ENCODE results near the gene TMEM86B. TPM values are rescaled to one million over a fixed set of nuclear protein-coding genes. Genes with fewer than 3 reads are reported as not detected.

TMEM86B gene
- total RNA-seq, 1 experiment from 2014 or later: 10.6 TPM

- DNase-seq (ENCODE audit: low spot score): no peak
These were observed 49.6 kb downstream of the TMEM86B start for GRCh38 chr19:55178781-55179599.

Small RNA genes lying within 50 kb of the gene (small RNA-seq; reads per million reads assigned to genes)
- gene MIR6802: not detected
- gene MIR6803: not detected
- gene MIR6804: not detected

Other genes starting within 250 kb of the TMEM86B start
- 0.05 TPM in 1 of 2 replicates, not detected in the other for gene GP6, start 190.5 kb downstream of the TMEM86B start, total RNA-seq (2014; rRNA removed; shearing (Covaris generic))
- 107 and 119 TPM in 2 replicates for gene RDH13, start 165.6 kb downstream of the TMEM86B start, total RNA-seq (2014; rRNA removed; shearing (Covaris generic))
- gene EPS8L1, start 152.9 kb downstream of the TMEM86B start, total RNA-seq (2014; rRNA removed; shearing (Covaris generic)): 543 and 612 TPM in 2 replicates
- 227 and 261 TPM in 2 replicates for gene PPP1R12C, start 111.1 kb downstream of the TMEM86B start, total RNA-seq (2014; rRNA removed; shearing (Covaris generic))
- gene TNNT1, start 79.6 kb downstream of the TMEM86B start, total RNA-seq (2014; rRNA removed; shearing (Covaris generic)): 4.5 and 5.0 TPM in 2 replicates
- gene TNNI3, start 71.0 kb downstream of the TMEM86B start, total RNA-seq (2014; rRNA removed; shearing (Covaris generic)): 11.1 and 20.3 TPM in 2 replicates
- gene DNAAF3, start 62.1 kb downstream of the TMEM86B start, total RNA-seq (2014; rRNA removed; shearing (Covaris generic)): 17.3 and 21.1 TPM in 2 replicates
- gene SYT5, start 48.5 kb downstream of the TMEM86B start, total RNA-seq (2014; rRNA removed; shearing (Covaris generic)): 0.71 and 1.5 TPM in 2 replicates
- gene PTPRH, start 19.3 kb downstream of the TMEM86B start, total RNA-seq (2014; rRNA removed; shearing (Covaris generic)): 87.1 and 103 TPM in 2 replicates
- gene PPP6R1, start 30.3 kb upstream of the TMEM86B start, total RNA-seq (2014; rRNA removed; shearing (Covaris generic)): 111 and 131 TPM in 2 replicates
- 173 and 177 TPM in 2 replicates for gene HSPBP1, start 51.3 kb upstream of the TMEM86B start, total RNA-seq (2014; rRNA removed; shearing (Covaris generic))
- 0.37 and 1.9 TPM in 2 replicates for gene BRSK1, start 55.2 kb upstream of the TMEM86B start, total RNA-seq (2014; rRNA removed; shearing (Covaris generic))
- 12.5 and 19.7 TPM in 2 replicates for gene TMEM150B, start 96.6 kb upstream of the TMEM86B start, total RNA-seq (2014; rRNA removed; shearing (Covaris generic))
- 86.3 and 96.2 TPM in 2 replicates for gene KMT5C, start 111.1 kb upstream of the TMEM86B start, total RNA-seq (2014; rRNA removed; shearing (Covaris generic))
- gene COX6B2, start 126.0 kb upstream of the TMEM86B start, total RNA-seq (2014; rRNA removed; shearing (Covaris generic)): 0.92 and 2.7 TPM in 2 replicates
- not detected in 2 replicates for gene GARIN5B, start 134.5 kb upstream of the TMEM86B start, total RNA-seq (2014; rRNA removed; shearing (Covaris generic))
- gene IL11, start 141.7 kb upstream of the TMEM86B start, total RNA-seq (2014; rRNA removed; shearing (Covaris generic)): 0.31 and 2.8 TPM in 2 replicates
- gene TMEM190, start 148.1 kb upstream of the TMEM86B start, total RNA-seq (2014; rRNA removed; shearing (Covaris generic)): not detected in 2 replicates
- 87.8 and 92.7 TPM in 2 replicates for gene TMEM238, start 155.5 kb upstream of the TMEM86B start, total RNA-seq (2014; rRNA removed; shearing (Covaris generic))
- 1,121 and 1,134 TPM in 2 replicates for gene RPL28, start 157.2 kb upstream of the TMEM86B start, total RNA-seq (2014; rRNA removed; shearing (Covaris generic))
- 2,696 and 2,806 TPM in 2 replicates for gene UBE2S, start 179.0 kb upstream of the TMEM86B start, total RNA-seq (2014; rRNA removed; shearing (Covaris generic))
- gene SHISA7, start 214.5 kb upstream of the TMEM86B start, total RNA-seq (2014; rRNA removed; shearing (Covaris generic)): not detected in 2 replicates
- 323 and 339 TPM in 2 replicates for gene ISOC2, start 232.9 kb upstream of the TMEM86B start, total RNA-seq (2014; rRNA removed; shearing (Covaris generic))
- gene C19orf85, start 236.0 kb upstream of the TMEM86B start, total RNA-seq (2014; rRNA removed; shearing (Covaris generic)): 0.41 and 0.83 TPM in 2 replicates
- gene ZNF628, start 247.9 kb upstream of the TMEM86B start, total RNA-seq (2014; rRNA removed; shearing (Covaris generic)): 29.9 TPM in 2 replicates